Measurements from ENCODE around the gene RAD1.
A peak's percentile ranks its signal among the peaks of the same experiment; 100 is the strongest.

Gene RAD1

GRCh38 chr5:34929720-34930461 is 14.6 kb upstream of the RAD1 start:
- ATAC-seq: peak; percentile 70
- TF ChIP-seq CREB5 (CRISPR knock-in tag; IDR thresholded peaks at IDR 0.05; ENCODE audit: low read depth) (no peak), ZNF8 (CRISPR knock-in tag; IDR thresholded peaks at IDR 0.05) (no peak), GLIS3 (CRISPR knock-in tag; IDR thresholded peaks at IDR 0.05) (no peak)

- TF ChIP-seq CREB5 (CRISPR knock-in tag; IDR thresholded peaks at IDR 0.05; ENCODE audit: low read depth) (no peak), ZNF565 (CRISPR knock-in tag; conservative IDR thresholded peaks at IDR 0.05; ENCODE audit: low read depth) (no peak), TOX (CRISPR knock-in tag; IDR thresholded peaks at IDR 0.05; ENCODE audit: borderline replicate concordance) (no peak), ISL1 (CRISPR knock-in tag; IDR thresholded peaks at IDR 0.05) (no peak), GLIS3 (CRISPR knock-in tag; IDR thresholded peaks at IDR 0.05) (no peak), PPARA (CRISPR knock-in tag; IDR thresholded peaks at IDR 0.05; ENCODE audit: borderline replicate concordance) (no peak), BACH2 (CRISPR knock-in tag; IDR thresholded peaks at IDR 0.05; ENCODE audit: borderline replicate concordance) (no peak), TCF4 (CRISPR knock-in tag; IDR thresholded peaks at IDR 0.05; ENCODE audit: borderline replicate concordance) (no peak), PATZ1 (CRISPR knock-in tag; IDR thresholded peaks at IDR 0.05; ENCODE audit: borderline replicate concordance) (no peak), OSR1 (CRISPR knock-in tag; IDR thresholded peaks at IDR 0.05) (no peak), ARNTL (CRISPR knock-in tag; IDR thresholded peaks at IDR 0.05; ENCODE audit: borderline replicate concordance, low read depth) (no peak), ESRRG (CRISPR knock-in tag; IDR thresholded peaks at IDR 0.05) (no peak), ZNF8 (CRISPR knock-in tag; IDR thresholded peaks at IDR 0.05) (no peak), CSRNP3 (CRISPR knock-in tag; IDR thresholded peaks at IDR 0.05) (no peak), ZNF70 (CRISPR knock-in tag; IDR thresholded peaks at IDR 0.05) (no peak), SNAI2 (CRISPR knock-in tag; IDR thresholded peaks at IDR 0.05) (no peak), CSDC2 (CRISPR knock-in tag; IDR thresholded peaks at IDR 0.05) (no peak), ZC3H10 (CRISPR knock-in tag; IDR thresholded peaks at IDR 0.05) (no peak), RARB (CRISPR knock-in tag; IDR thresholded peaks at IDR 0.05) (no peak)
- peak; percentile 94 for ATAC-seq
Measured at GRCh38 chr5:34929134-34929719, 13.9 kb upstream of the RAD1 start, which contains the start of gene DNAJC21. TSS of gene DNAJC21 (plus strand) at chr5:34929559. CDS start at chr5:34929820, 261 bp downstream.

- no peak for ATAC-seq
- TF ChIP-seq PATZ1 (CRISPR knock-in tag; IDR thresholded peaks at IDR 0.05; ENCODE audit: borderline replicate concordance) (no peak), OSR1 (CRISPR knock-in tag; IDR thresholded peaks at IDR 0.05) (no peak), ZFP30 (CRISPR knock-in tag; IDR thresholded peaks at IDR 0.05) (no peak), CSRNP3 (CRISPR knock-in tag; IDR thresholded peaks at IDR 0.05) (no peak), RARB (CRISPR knock-in tag; IDR thresholded peaks at IDR 0.05) (no peak), GLIS3 (CRISPR knock-in tag; IDR thresholded peaks at IDR 0.05) (no peak), TOX (CRISPR knock-in tag; IDR thresholded peaks at IDR 0.05; ENCODE audit: borderline replicate concordance) (no peak), TCF4 (CRISPR knock-in tag; IDR thresholded peaks at IDR 0.05; ENCODE audit: borderline replicate concordance) (no peak), CREB5 (CRISPR knock-in tag; IDR thresholded peaks at IDR 0.05; ENCODE audit: low read depth) (no peak), CSDC2 (CRISPR knock-in tag; IDR thresholded peaks at IDR 0.05) (no peak), ZNF70 (CRISPR knock-in tag; IDR thresholded peaks at IDR 0.05) (no peak), TSHZ2 (CRISPR knock-in tag; IDR thresholded peaks at IDR 0.05) (no peak), SNAI2 (CRISPR knock-in tag; IDR thresholded peaks at IDR 0.05) (no peak), ISL1 (CRISPR knock-in tag; IDR thresholded peaks at IDR 0.05) (no peak), ZFP3 (CRISPR knock-in tag; IDR thresholded peaks at IDR 0.05) (no peak)
Measured at GRCh38 chr5:34928267-34928666, 13.0 kb upstream of the RAD1 start.
